ENCODE results near the gene C14orf132. TPM values are rescaled to one million over a fixed set of nuclear protein-coding genes. Genes with fewer than 3 reads are reported as not detected.
A peak's percentile ranks its signal among the peaks of the same experiment; 100 is the strongest.
"Not testable (repeated sequence)": the region's sequence is repeated elsewhere in the genome, so short reads cannot be mapped to it uniquely, and the experiment has no call there.

Gene C14orf132
- total RNA-seq, 1 donor, result under 0.01 TPM

- DNase-seq (ENCODE audit: low read depth in 2 of 3, low spot score in 2 of 3), result no peak
Measured at GRCh38 chr14:96058576-96059200, 19.5 kb downstream of the C14orf132 start.

GRCh38 chr14:96059519-96060135, 20.5 kb downstream of the C14orf132 start:
- no peak for DNase-seq (ENCODE audit: low read depth in 2 of 3, low spot score in 2 of 3)

DNA sequence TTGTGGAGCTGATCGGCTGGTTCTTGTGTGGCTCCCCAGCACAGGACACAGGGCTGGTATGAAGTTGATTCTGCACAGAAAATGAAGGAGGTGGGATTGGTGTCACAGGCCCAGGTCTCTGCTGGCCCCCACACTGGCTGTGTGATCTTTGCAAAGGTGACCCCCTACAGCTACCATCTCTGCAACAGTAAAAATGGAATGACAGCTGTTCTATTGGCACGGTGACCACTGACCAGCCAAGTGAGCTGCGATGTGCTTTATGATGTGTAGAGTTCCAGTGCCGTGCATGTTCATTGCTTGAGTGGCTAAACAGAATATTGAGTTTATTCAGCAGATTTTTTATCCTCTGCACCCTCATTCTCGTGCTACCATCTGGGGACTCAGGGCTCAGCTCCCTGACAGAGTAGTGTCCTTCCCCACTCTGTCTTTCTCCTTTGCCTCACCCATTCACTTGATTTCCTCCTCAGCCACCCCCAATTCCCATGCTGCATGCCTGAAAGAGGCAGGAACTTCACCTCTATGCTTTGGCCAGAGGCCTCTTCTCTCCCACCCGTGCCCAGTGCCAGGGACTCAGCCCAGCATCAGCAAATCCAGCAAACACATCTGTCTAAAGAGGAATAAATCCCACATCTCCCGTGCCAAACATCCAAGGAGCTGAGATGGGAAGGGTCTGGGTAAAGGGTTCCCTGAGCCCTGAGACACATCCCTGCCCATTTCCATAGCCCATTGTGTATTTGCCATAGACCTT, 21.2 kb downstream of the C14orf132 start:
- DNase-seq (ENCODE audit: low read depth in 2 of 3, low spot score in 2 of 3), result no peak

DNA sequence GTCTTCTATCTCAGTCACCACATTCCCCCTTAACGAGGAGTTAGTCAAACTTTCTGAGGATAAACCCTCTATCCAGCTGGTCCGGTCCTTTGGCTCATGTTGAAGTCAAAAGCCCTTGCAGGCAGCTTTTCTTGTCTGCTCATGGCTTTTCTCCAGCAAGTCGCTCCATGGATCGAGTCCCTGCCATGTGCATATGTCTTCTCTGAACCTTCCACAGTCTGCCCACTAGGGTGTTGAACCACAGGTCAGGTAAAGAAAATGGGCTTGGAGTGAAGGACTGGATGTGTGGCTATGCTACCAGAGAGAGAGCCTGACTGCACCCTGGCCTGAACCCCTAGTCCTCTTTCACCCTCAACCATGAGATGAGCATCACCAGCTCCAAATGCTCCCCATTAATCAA, 22.8 kb downstream of the C14orf132 start:
- no peak for DNase-seq (ENCODE audit: low read depth in 2 of 3, low spot score in 2 of 3)

GRCh38 chr14:96062506-96062905, 23.3 kb downstream of the C14orf132 start:
- DNase-seq (ENCODE audit: low read depth in 2 of 3, low spot score in 2 of 3), result no peak

- no peak for DNase-seq (ENCODE audit: low read depth in 2 of 3, low spot score in 2 of 3)
Measured at GRCh38 chr14:96064866-96065265, 25.7 kb downstream of the C14orf132 start.

- DNase-seq (ENCODE audit: low read depth in 2 of 3, low spot score in 2 of 3), result peak in 1 of 3 donors; percentile 13
Measured at GRCh38 chr14:96065661-96066459, 26.7 kb downstream of the C14orf132 start.

- no peak for DNase-seq (ENCODE audit: low read depth in 2 of 3, low spot score in 2 of 3)
Measured at GRCh38 chr14:96066976-96067375, 27.8 kb downstream of the C14orf132 start.

DNA sequence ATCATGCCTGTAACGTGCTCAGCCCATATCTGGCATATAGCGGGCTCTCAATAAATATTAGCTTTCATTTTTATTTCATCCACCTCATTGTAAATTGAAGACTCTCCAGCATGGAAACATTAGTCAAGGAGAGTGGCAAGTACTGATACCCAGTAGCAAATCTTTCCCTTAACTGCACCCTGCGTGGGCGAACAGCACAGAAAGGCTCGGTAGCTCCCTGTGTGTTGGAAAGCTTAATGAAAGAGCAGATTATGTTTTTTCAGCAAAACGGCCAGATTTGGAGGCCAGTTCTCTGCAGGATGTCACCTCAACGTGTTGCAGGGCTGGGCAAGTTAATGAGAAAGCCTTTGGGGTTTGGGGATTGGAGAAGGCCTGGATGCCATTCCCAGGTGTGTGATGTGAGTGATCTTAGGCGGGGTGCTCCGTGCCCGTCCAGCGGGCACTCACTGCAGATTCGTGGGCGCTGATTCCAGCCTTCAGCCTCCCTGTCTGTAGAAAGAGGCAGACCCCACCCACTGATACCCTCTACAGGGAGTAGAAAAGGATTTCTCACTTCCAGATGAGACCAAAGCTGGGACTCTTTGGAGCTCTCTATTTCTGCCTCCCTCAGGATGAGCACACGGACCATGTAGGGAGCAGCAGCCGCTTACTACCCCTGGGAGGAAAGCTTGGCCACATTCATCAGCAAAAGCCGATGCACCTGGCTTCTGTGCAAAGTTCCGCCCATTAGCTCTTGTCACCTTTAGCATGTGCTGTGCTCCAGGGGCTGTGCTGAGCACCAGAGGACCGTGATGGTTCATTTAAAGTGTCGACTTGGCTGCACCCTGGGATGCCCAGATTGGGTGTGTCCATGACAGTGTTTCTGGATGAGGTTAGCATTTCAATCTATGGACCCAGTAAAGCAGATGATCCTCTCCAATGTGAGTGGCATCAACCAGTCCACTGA, 29.1 kb downstream of the C14orf132 start:
- no peak for DNase-seq (ENCODE audit: low read depth in 2 of 3, low spot score in 2 of 3)

DNA sequence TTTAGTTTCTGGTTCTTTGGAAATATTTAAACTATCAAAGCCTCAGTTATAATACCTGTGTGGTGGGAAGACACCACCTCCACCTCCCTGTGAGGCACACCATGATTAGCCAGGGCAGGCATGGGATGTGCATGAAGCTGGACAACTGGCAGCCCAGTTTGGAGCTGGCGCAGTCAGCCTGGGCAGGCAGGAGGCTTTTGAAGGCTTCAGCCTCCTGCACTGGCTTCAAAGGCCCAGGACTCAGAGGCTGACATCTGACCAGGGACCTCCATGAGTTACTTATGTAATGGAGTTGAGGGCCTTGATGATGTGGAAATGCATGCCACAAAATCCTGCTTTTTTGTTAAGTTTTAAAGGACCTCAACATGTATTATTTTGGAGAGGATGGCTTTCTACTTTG, 30.3 kb downstream of the C14orf132 start:
- DNase-seq (ENCODE audit: low read depth in 2 of 3, low spot score in 2 of 3), result no peak

DNA sequence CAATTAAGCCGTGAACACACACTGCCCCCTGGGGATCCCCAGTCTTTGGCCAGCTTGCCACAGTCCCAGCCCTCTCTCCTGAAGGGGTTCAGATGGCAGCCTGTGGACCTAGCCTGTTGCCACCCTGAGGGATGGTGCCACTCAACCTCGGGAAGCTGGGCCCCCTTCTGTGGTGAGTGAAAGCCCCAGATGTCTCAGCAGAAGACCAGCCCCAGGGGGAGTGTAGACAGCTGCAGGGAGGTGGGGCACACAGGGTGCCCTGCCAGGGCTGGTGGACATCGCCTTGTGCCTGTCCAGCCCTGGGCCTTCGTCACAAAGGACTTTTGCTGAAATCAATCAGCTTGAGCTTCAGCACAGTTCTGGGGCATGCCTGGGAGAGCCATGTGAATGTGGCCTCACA, 32.4 kb downstream of the C14orf132 start:
- no peak for DNase-seq (ENCODE audit: low read depth in 2 of 3, low spot score in 2 of 3)

- DNase-seq (ENCODE audit: low read depth in 2 of 3, low spot score in 2 of 3), result no peak
Measured at GRCh38 chr14:96072076-96072475, 32.9 kb downstream of the C14orf132 start.

DNA sequence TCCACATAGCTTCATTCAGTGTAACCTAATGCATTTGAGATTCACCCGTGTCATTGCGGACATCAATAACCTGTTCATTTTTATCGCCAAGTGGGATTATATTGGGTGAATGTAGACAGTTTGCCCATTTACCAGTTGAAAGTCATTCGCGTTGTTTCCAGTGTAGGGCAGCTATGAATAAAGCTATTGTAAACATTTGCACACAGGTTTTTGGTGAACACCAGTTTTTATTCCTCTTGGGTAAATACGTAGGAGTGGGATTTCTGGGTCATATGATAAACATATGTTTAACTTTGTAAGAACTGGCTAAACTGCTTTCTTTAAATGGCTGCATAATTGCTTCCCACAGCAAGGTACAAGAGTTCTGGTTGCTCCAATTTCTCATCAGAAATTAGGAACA, 33.6 kb downstream of the C14orf132 start:
- no peak for DNase-seq (ENCODE audit: low read depth in 2 of 3, low spot score in 2 of 3)

GRCh38 chr14:96073260-96074039, 34.3 kb downstream of the C14orf132 start:
- DNase-seq (ENCODE audit: low read depth in 2 of 3, low spot score in 2 of 3), result not testable (repeated sequence)

DNA sequence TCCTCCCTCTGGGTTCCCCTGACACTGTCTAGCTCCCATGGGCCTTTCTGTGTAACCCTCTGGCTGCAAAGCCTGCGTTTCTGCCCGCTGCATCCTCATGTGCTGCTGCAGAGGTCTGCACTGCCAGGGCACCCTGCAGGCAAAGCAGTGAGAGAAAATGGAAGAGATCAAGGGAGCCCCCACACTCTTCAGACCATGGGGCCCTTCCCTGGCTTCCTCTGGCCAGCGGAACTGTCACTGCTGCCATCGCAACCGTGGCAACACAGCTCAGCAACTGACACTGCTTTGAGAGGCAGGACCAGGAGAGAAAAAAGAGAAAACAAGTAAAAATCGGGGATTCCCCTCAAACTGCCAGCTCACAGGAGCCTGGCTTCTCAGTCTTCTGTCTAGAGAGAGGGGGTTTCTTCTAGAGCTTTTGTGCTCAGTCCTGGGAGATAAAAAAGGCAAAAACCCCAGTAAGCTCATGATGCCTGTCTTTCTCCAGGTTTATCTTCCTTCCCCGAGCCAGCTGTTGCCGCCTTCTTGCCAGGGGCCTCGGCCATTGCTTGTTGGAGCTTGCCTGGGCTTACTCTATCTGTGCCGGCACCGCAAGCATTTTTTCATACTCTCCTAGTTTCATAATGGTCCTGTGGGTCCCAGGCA, 38.9 kb downstream of the C14orf132 start:
- no peak for DNase-seq (ENCODE audit: low read depth in 2 of 3, low spot score in 2 of 3)

- DNase-seq (ENCODE audit: low read depth in 2 of 3, low spot score in 2 of 3), result no peak
Measured at GRCh38 chr14:96078625-96079016, 39.5 kb downstream of the C14orf132 start.

- DNase-seq (ENCODE audit: low read depth in 2 of 3, low spot score in 2 of 3), result no peak
Measured at GRCh38 chr14:96079066-96079465, 39.9 kb downstream of the C14orf132 start.

- no peak for DNase-seq (ENCODE audit: low read depth in 2 of 3, low spot score in 2 of 3)
Measured at GRCh38 chr14:96080571-96080970, 41.4 kb downstream of the C14orf132 start.

DNA sequence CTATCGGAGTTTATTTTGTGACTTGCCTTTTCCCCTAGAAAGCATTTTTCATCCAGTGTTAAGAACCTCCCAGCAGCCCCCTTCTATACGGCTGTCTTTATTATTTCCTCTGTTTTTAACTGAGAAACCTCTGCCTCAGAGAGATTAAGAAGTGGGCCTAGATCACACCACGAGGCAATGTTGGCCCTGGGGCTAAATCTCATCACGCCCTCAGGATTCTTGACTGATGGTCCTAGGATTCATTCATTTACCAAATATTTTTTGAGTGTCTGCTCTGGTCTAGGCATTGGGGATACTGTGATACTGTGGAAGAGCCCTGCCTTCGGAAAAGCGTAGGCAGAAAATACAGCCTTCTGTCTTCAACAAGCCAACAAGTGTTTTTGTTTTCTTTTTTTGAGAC, 42.1 kb downstream of the C14orf132 start:
- no peak for DNase-seq (ENCODE audit: low read depth in 2 of 3, low spot score in 2 of 3)
